ENCODE data around the gene FOXK2. TPM values are rescaled to one million over a fixed set of nuclear protein-coding genes. Genes with fewer than 3 reads are reported as not detected.

FOXK2 gene
- 10 to 100 TPM; 49.3 to 60.8 TPM for total RNA-seq

DNA sequence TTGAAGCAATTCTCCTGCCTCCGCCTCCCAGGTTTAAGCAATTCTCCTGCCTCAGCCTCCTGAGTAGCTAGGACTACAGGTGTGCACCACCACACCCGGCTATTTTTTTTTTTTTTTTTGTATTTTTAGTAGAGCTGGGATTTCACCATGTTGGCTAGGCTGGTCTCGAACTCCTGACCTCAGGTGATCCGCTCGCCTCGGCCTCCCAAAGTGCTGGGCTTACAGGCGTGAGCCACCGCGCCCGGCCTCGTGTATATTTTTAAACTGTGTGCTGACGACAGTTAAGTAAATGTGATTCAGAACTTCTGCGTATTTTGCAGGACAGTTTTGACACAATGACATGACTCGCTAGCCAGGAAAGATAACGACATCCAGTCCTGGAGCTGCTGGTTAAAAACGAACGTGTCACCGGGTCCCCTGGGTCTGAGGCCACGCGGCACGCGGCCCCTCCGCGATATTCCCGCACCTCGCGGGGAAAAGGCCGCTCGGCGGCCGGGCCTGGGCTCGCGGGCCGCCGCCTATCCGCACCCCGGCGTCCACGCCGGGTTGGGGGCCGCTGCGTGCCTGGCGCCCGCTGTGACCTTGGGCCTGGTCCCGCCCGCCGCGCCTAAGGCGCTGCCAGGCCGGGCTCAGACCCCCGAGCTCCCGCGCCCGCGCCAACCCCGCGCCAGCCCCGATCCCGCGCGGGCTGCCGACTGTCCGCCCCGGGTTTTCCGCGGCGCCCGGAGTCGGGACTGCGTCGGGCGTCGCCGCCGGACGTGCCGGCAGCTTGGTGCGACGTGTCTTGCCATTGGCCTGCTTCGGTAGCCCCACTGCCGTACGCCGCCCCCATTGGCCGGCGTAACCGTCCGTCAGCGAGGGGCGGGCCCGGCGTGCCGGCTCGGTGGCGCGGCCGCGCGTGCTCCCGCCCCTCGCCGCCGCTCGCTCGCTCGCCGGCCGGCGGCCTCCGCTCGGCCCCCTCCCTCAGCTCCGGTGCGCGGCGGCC lies at the start of gene FOXK2:
TSS of gene FOXK2 (plus strand) at position 907 of the 985 bp plus-strand sequence. CDS start 157 bp downstream, outside the sequence.
- CTCF ChIA-PET, result interaction anchor here (0.8 to 3.8 kb wide), 6 partner anchors 14 to 167 kb away, joined by 3 to 17 read pairs (median 4); no protein-coding TSS in a partner anchor
- H3K27ac Mint-ChIP-seq, result peak within 1 kb of the TSS; percentile 88
- intact Hi-C loops (cut with micrococcal nuclease), result loop anchor here (1.0 to 2.0 kb wide), 3 partner anchors 22 to 68 kb away; partner anchors contain the start of genes CYBC1 and NARF
- H3K4me1 Mint-ChIP-seq (ENCODE audit: low read depth), result peaks cover 20% of the 10 kb centered on the region
- DNase-seq, result peak; percentile 95
- peak within 1 kb of the TSS; percentile 89 for H3K4me3 Mint-ChIP-seq
- no peaks in the 10 kb centered on the region for H3K9me3 Mint-ChIP-seq
- peaks cover 14% of the 10 kb centered on the region for H3K36me3 Mint-ChIP-seq
- POLR2A ChIA-PET, result interaction anchor here (1.1 to 3.0 kb wide), 13 partner anchors 8 to 314 kb away, joined by 3 to 15 read pairs (median 4); partner anchors contain the start of gene NARF
- H3K27me3 Mint-ChIP-seq, result no peaks in the 10 kb centered on the region

GRCh38 chr17:82470065-82470464 lies 49.5 kb upstream of the FOXK2 start:
- no peak overlapping the region for H3K27ac Mint-ChIP-seq
- no peak for DNase-seq
- peaks cover 8% of the 10 kb centered on the region for H3K4me1 Mint-ChIP-seq (ENCODE audit: low read depth)
- CTCF ChIA-PET, result no interaction called here
- no peaks in the 10 kb centered on the region for H3K9me3 Mint-ChIP-seq
- POLR2A ChIA-PET, result no interaction called here
- no peaks in the 10 kb centered on the region for H3K27me3 Mint-ChIP-seq
- H3K36me3 Mint-ChIP-seq, result peaks cover 48% of the 10 kb centered on the region
- no peak overlapping the region for H3K4me3 Mint-ChIP-seq
- intact Hi-C loops (cut with micrococcal nuclease), result no loop called here

DNA sequence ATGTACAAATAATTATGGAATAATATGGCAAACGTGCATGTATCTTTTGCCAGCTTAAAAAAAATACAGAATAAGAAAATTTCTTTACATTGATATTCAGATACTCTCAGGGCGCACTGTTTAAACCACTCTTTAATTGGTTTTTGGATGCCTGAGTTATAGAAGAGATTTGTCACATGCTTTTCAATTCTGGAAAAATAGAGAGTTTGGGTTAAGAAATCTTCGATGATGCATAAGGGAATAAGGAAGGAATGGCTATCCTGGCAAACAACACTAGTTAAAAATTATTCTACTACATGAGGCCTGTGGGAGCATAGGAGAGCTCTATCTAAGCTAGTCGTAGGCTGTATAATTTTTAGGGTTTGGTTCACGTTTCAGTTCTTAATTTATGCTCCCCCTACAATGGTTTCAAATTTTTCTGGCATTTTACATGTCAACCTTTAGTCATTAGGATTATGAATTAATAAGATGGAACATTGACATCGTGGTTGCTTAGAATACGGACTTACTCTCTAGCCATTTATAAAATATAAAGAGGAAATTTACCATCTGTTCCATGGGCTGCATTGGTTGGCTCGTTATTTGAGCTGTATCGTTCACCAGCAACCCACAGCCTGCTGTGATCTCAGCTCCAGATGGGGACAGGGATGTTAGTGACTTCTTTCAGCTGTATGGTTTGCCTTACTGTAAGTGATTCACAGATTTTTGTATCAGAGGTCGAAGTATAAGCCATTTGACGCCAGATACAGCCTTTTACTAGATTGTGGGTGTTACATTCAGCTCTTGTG lies 45.1 kb upstream of the FOXK2 start:
- no peaks in the 10 kb centered on the region for H3K27me3 Mint-ChIP-seq
- peaks cover 5% of the 10 kb centered on the region for H3K4me1 Mint-ChIP-seq (ENCODE audit: low read depth)
- no peak overlapping the region for H3K4me3 Mint-ChIP-seq
- no peak overlapping the region for H3K27ac Mint-ChIP-seq
- CTCF ChIA-PET, result interaction anchor here (0.6 to 0.7 kb wide), 2 partner anchors 50 to 77 kb away, joined by 3 read pairs; no protein-coding TSS in a partner anchor
- intact Hi-C loops (cut with micrococcal nuclease), result no loop called here
- DNase-seq, result no peak
- H3K36me3 Mint-ChIP-seq, result peaks cover 33% of the 10 kb centered on the region
- POLR2A ChIA-PET, result no interaction called here
- H3K9me3 Mint-ChIP-seq, result no peaks in the 10 kb centered on the region

- CTCF ChIA-PET, result no interaction called here
- intact Hi-C loops (cut with micrococcal nuclease), result no loop called here
Observed at GRCh38 chr17:82475458-82475857, 44.1 kb upstream of the FOXK2 start.

DNA sequence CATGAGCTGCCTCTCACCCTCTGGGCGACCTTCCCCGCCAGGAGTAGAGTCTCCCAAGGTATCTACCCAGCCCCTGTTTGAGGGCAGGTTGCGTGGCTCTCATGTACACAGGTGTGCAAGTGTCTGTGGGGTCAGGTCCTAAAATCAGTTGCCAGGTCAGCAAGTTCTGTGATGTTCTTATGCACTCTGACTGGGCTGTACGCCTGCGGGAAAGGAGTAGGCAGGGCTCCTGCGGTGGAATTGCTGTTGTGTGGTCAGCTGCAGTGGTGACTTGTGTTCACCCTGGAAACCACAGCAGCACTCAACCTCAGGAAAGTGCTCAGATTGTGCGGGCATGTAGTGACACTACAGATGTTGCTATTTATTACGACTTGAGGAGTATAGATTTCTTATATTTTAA lies 41.6 kb upstream of the FOXK2 start:
- no peaks in the 10 kb centered on the region for H3K27me3 Mint-ChIP-seq
- ChIA-PET POLR2A (no interaction called here), CTCF (interaction anchor here (0.7 to 1.2 kb wide), 2 partner anchors 11 to 73 kb away, joined by 3 read pairs; no protein-coding TSS in a partner anchor)
- H3K9me3 Mint-ChIP-seq, result no peaks in the 10 kb centered on the region
- no peak overlapping the region for H3K4me3 Mint-ChIP-seq
- intact Hi-C loops (cut with micrococcal nuclease), result no loop called here
- H3K36me3 Mint-ChIP-seq, result peaks cover 35% of the 10 kb centered on the region
- peaks cover 5% of the 10 kb centered on the region for H3K4me1 Mint-ChIP-seq (ENCODE audit: low read depth)
- no peak for DNase-seq
- no peak overlapping the region for H3K27ac Mint-ChIP-seq

More at GRCh38 chr17:82475458-82475857, 44.1 kb upstream of the FOXK2 start:
- Mint-ChIP-seq H3K27ac (no peak overlapping the region), H3K4me1 (ENCODE audit: low read depth) (peaks cover 5% of the 10 kb centered on the region), H3K36me3 (peaks cover 30% of the 10 kb centered on the region), H3K4me3 (no peak overlapping the region), H3K9me3 (no peaks in the 10 kb centered on the region), H3K27me3 (no peaks in the 10 kb centered on the region)
- no peak for DNase-seq
- POLR2A ChIA-PET, result no interaction called here

GRCh38 chr17:82479602-82480001 lies 39.9 kb upstream of the FOXK2 start:
- no peaks in the 10 kb centered on the region for H3K27me3 Mint-ChIP-seq
- intact Hi-C loops (cut with micrococcal nuclease), result no loop called here
- peaks cover 5% of the 10 kb centered on the region for H3K4me1 Mint-ChIP-seq (ENCODE audit: low read depth)
- no peaks in the 10 kb centered on the region for H3K9me3 Mint-ChIP-seq
- no peak overlapping the region for H3K4me3 Mint-ChIP-seq
- H3K36me3 Mint-ChIP-seq, result peaks cover 35% of the 10 kb centered on the region
- CTCF ChIA-PET, result no interaction called here
- POLR2A ChIA-PET, result interaction anchor here (1.5 kb wide), 1 partner anchor 22 kb away, joined by 4 read pairs; no protein-coding TSS in a partner anchor
- H3K27ac Mint-ChIP-seq, result no peak overlapping the region
- no peak for DNase-seq

- Mint-ChIP-seq H3K4me3 (no peak overlapping the region), H3K9me3 (no peaks in the 10 kb centered on the region), H3K27me3 (no peaks in the 10 kb centered on the region), H3K36me3 (peaks cover 39% of the 10 kb centered on the region), H3K4me1 (ENCODE audit: low read depth) (peaks cover 5% of the 10 kb centered on the region), H3K27ac (no peak overlapping the region)
- intact Hi-C loops (cut with micrococcal nuclease), result no loop called here
- DNase-seq, result no peak
- POLR2A ChIA-PET, result interaction anchor here (1.5 kb wide), 1 partner anchor 23 kb away, joined by 4 read pairs; no protein-coding TSS in a partner anchor
- CTCF ChIA-PET, result interaction anchor here (1.1 kb wide), 1 partner anchor 74 kb away, joined by 8 read pairs; no protein-coding TSS in a partner anchor
Observed at GRCh38 chr17:82480318-82480717, 39.2 kb upstream of the FOXK2 start.

GRCh38 chr17:82483204-82483660 lies 36.3 kb upstream of the FOXK2 start:
- POLR2A ChIA-PET, result no interaction called here
- intact Hi-C loops (cut with micrococcal nuclease), result no loop called here
- Mint-ChIP-seq H3K27ac (no peak overlapping the region), H3K27me3 (no peaks in the 10 kb centered on the region), H3K36me3 (peaks cover 44% of the 10 kb centered on the region), H3K4me3 (no peak overlapping the region), H3K4me1 (ENCODE audit: low read depth) (peaks cover 12% of the 10 kb centered on the region), H3K9me3 (no peaks in the 10 kb centered on the region)
- DNase-seq, result no peak
- CTCF ChIA-PET, result interaction anchor here (1.6 kb wide), 1 partner anchor 11 kb away, joined by 4 read pairs; no protein-coding TSS in a partner anchor

- no peaks in the 10 kb centered on the region for H3K9me3 Mint-ChIP-seq
- H3K4me3 Mint-ChIP-seq, result no peak overlapping the region
- H3K27ac Mint-ChIP-seq, result no peak overlapping the region
- POLR2A ChIA-PET, result no interaction called here
- peaks cover 12% of the 10 kb centered on the region for H3K4me1 Mint-ChIP-seq (ENCODE audit: low read depth)
- intact Hi-C loops (cut with micrococcal nuclease), result no loop called here
- CTCF ChIA-PET, result interaction anchor here (1.6 kb wide), 1 partner anchor 11 kb away, joined by 4 read pairs; no protein-coding TSS in a partner anchor
- no peaks in the 10 kb centered on the region for H3K27me3 Mint-ChIP-seq
- DNase-seq, result no peak
- peaks cover 47% of the 10 kb centered on the region for H3K36me3 Mint-ChIP-seq
Observed at GRCh38 chr17:82483836-82484235, 35.7 kb upstream of the FOXK2 start.

DNA sequence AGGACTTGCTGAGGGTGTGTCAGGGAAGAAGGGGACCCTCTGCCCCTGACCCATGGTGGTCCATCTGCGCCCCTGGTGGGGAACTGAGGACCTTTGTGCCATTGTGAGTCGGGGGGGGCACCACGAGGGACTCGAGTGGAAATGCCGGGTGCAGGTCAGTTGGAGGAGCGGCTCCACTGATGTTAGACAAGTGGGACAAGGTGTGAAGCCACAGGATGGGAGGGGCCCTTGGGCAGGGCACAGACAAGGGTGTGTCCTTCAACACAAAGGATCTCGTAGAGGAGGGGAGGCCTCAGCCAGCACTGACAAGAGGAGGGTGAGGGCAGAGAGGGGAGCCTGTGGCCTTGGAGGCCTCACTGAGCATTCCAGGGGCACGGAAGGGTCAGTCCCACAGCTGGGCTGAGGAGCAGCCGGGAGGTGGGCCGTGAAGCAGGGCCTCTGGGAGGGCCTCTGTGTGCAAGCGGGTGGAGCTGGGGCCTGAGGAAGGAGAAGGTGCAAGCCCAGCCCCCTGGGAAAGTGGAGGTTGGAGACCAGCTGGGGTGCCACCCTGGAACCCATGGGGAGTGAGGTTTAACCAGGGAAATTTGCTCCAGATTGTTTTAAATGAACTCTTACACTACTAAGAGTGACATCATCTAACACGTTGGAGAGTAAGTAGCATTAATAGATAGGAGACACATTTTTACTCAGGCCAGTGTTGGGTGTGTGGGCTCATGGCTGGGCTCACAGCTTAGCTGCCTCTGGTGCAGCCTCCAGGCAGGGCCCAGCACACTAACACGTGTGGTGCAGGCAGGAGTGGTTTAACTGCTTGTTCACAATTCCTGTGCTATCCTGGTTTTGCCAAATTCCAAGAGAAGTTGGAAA lies 33.1 kb upstream of the FOXK2 start:
- ChIA-PET POLR2A (no interaction called here), CTCF (interaction anchor here (1.0 kb wide), 1 partner anchor 9 kb away, joined by 3 read pairs; no protein-coding TSS in a partner anchor)
- Mint-ChIP-seq H3K9me3 (no peaks in the 10 kb centered on the region), H3K36me3 (peaks cover 38% of the 10 kb centered on the region), H3K27me3 (no peaks in the 10 kb centered on the region), H3K4me1 (ENCODE audit: low read depth) (peaks cover 12% of the 10 kb centered on the region), H3K4me3 (no peak overlapping the region), H3K27ac (no peak overlapping the region)
- intact Hi-C loops (cut with micrococcal nuclease), result no loop called here
- no peak for DNase-seq

- intact Hi-C loops (cut with micrococcal nuclease), result no loop called here
- Mint-ChIP-seq H3K4me1 (ENCODE audit: low read depth) (peaks cover 12% of the 10 kb centered on the region), H3K9me3 (no peaks in the 10 kb centered on the region), H3K4me3 (no peak overlapping the region), H3K27ac (no peak overlapping the region), H3K27me3 (no peaks in the 10 kb centered on the region), H3K36me3 (peaks cover 30% of the 10 kb centered on the region)
- ChIA-PET POLR2A (no interaction called here), CTCF (no interaction called here)
- DNase-seq, result no peak
Observed at GRCh38 chr17:82487910-82488309, 31.6 kb upstream of the FOXK2 start.

Data from activated CD4-positive, alpha-beta memory T cell treated with anti-CD3 and anti-CD28 coated beads for 36 hours (primary cell).